ENCODE results near the gene NKIRAS2. TPM values are rescaled to one million over a fixed set of nuclear protein-coding genes. Genes with fewer than 3 reads are reported as not detected.

NKIRAS2 gene
- total and polyA plus RNA-seq, 2 of the 13 experiments (the other 11 are each of a cell fraction or from before 2014, with no cell fraction given) = 27.9 to 42.0 TPM

DNA sequence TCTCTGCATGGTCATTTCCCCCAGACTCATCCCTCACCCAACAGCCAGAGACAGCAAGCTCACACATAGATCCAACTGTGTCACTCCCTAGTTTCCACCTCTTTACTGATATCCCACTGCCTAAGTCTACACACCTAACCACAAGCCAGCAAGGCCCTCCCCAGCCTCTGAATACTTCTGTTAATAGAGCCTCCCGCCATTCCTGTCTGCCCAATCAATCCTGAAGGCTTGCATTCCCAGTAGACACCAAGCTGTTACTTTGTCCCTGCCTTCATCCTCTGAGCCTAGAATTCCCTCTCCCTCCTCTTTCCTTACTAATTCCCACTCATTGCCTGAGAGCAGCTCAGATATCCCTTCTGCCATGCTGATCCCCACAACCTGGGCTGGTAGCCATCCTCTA is 25.8 kb downstream of the NKIRAS2 start:
- Histone ChIP-seq H3K9me3 (ENCODE audit: low read length) (no peaks in the 10 kb centered on the region), H3K27me3 (ENCODE audit: control insufficient read depth in 1 of 2, insufficient read depth in 2 of 2, low read length in 2 of 2) (no peaks in the 10 kb centered on the region), H3K4me2 (ENCODE audit: low read depth, low read length) (no peak overlapping the region), H3K79me2 (ENCODE audit: insufficient read depth, low read length) (no peaks in the 10 kb centered on the region), H3K9ac (ENCODE audit: insufficient read depth, low read depth, low read length) (no peak overlapping the region), H3K4me1 (ENCODE audit: insufficient read depth, low read length) (peaks cover 15% of the 10 kb centered on the region), H3K27ac (ENCODE audit: extremely low read length, insufficient read depth, low read length) (no peak overlapping the region), H3K4me3 (replicated peaks in 1 of 3; ENCODE audit: insufficient read depth in 1 of 3, low read depth in 2 of 3, low read length in 3 of 3) (no peak overlapping the region), H2AFZ (ENCODE audit: low read length) (no peak overlapping the region), H3K36me3 (replicated peaks in 1 of 2; ENCODE audit: control insufficient read depth in 1 of 2, insufficient read depth in 2 of 2, low read length in 2 of 2) (no peaks in the 10 kb centered on the region), H4K20me1 (ENCODE audit: insufficient read depth, low read length) (no peaks in the 10 kb centered on the region)
- ATAC-seq = no peak
- ChIA-PET POLR2A (interaction anchor here (1.2 to 1.4 kb wide), 2 partner anchors 17 to 28 kb away, joined by 3 to 4 read pairs; partner anchors contain the start of gene DNAJC7), CTCF (ENCODE audit: low intra/inter-chr PET ratio, low total read pairs) (no interaction called here)
- intact Hi-C loops (cut with micrococcal nuclease; ENCODE audit: unreplicated experiment) = no loop called here
- in situ Hi-C loops (cut with HindIII; ENCODE audit: extremely low pct_ligation_motif_present, low pct_unique_long_range_greater_than_20kb) = no loop called here
- no peak for DNase-seq (ENCODE audit: low spot score)
- no peak for FAIRE-seq
- WGBS (ENCODE audit: low lambda C conversion rate) = 66% methylated on average over 1 of the region's 1 CpG
- BruUV-seq (replicated peaks) = no TSS peak
- TF ChIP-seq, protein P1, sequence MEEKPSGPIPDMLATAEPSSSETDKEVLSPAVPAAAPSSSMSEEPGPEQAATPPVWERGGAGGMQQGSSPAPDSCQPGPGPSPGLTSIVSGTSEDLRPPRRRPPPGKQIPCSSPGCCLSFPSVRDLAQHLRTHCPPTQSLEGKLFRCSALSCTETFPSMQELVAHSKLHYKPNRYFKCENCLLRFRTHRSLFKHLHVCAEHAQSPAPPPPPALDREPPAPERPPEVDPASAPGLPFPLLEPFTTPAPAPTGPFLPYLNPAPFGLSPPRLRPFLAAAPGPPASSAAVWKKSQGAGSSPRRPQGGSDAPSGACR (CRISPR knock-in tag; IDR thresholded peaks at IDR 0.05) = no peak
- TF ChIP-seq, protein P2, sequence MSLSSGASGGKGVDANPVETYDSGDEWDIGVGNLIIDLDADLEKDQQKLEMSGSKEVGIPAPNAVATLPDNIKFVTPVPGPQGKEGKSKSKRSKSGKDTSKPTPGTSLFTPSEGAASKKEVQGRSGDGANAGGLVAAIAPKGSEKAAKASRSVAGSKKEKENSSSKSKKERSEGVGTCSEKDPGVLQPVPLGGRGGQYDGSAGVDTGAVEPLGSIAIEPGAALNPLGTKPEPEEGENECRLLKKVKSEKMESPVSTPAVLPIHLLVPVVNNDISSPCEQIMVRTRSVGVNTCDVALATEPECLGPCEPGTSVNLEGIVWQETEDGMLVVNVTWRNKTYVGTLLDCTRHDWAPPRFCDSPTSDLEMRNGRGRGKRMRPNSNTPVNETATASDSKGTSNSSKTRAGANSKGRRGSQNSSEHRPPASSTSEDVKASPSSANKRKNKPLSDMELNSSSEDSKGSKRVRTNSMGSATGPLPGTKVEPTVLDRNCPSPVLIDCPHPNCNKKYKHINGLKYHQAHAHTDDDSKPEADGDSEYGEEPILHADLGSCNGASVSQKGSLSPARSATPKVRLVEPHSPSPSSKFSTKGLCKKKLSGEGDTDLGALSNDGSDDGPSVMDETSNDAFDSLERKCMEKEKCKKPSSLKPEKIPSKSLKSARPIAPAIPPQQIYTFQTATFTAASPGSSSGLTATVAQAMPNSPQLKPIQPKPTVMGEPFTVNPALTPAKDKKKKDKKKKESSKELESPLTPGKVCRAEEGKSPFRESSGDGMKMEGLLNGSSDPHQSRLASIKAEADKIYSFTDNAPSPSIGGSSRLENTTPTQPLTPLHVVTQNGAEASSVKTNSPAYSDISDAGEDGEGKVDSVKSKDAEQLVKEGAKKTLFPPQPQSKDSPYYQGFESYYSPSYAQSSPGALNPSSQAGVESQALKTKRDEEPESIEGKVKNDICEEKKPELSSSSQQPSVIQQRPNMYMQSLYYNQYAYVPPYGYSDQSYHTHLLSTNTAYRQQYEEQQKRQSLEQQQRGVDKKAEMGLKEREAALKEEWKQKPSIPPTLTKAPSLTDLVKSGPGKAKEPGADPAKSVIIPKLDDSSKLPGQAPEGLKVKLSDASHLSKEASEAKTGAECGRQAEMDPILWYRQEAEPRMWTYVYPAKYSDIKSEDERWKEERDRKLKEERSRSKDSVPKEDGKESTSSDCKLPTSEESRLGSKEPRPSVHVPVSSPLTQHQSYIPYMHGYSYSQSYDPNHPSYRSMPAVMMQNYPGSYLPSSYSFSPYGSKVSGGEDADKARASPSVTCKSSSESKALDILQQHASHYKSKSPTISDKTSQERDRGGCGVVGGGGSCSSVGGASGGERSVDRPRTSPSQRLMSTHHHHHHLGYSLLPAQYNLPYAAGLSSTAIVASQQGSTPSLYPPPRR (CRISPR knock-in tag; IDR thresholded peaks at IDR 0.05; ENCODE audit: borderline replicate concordance) = no peak
- TF ChIP-seq, protein P3, sequence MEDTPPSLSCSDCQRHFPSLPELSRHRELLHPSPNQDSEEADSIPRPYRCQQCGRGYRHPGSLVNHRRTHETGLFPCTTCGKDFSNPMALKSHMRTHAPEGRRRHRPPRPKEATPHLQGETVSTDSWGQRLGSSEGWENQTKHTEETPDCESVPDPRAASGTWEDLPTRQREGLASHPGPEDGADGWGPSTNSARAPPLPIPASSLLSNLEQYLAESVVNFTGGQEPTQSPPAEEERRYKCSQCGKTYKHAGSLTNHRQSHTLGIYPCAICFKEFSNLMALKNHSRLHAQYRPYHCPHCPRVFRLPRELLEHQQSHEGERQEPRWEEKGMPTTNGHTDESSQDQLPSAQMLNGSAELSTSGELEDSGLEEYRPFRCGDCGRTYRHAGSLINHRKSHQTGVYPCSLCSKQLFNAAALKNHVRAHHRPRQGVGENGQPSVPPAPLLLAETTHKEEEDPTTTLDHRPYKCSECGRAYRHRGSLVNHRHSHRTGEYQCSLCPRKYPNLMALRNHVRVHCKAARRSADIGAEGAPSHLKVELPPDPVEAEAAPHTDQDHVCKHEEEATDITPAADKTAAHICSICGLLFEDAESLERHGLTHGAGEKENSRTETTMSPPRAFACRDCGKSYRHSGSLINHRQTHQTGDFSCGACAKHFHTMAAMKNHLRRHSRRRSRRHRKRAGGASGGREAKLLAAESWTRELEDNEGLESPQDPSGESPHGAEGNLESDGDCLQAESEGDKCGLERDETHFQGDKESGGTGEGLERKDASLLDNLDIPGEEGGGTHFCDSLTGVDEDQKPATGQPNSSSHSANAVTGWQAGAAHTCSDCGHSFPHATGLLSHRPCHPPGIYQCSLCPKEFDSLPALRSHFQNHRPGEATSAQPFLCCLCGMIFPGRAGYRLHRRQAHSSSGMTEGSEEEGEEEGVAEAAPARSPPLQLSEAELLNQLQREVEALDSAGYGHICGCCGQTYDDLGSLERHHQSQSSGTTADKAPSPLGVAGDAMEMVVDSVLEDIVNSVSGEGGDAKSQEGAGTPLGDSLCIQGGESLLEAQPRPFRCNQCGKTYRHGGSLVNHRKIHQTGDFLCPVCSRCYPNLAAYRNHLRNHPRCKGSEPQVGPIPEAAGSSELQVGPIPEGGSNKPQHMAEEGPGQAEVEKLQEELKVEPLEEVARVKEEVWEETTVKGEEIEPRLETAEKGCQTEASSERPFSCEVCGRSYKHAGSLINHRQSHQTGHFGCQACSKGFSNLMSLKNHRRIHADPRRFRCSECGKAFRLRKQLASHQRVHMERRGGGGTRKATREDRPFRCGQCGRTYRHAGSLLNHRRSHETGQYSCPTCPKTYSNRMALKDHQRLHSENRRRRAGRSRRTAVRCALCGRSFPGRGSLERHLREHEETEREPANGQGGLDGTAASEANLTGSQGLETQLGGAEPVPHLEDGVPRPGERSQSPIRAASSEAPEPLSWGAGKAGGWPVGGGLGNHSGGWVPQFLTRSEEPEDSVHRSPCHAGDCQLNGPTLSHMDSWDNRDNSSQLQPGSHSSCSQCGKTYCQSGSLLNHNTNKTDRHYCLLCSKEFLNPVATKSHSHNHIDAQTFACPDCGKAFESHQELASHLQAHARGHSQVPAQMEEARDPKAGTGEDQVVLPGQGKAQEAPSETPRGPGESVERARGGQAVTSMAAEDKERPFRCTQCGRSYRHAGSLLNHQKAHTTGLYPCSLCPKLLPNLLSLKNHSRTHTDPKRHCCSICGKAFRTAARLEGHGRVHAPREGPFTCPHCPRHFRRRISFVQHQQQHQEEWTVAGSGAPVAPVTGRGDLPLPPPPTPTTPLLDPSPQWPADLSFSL (CRISPR knock-in tag; IDR thresholded peaks at IDR 0.05) = no peak
- TF ChIP-seq ARNT2 (CRISPR knock-in tag; IDR thresholded peaks at IDR 0.05; ENCODE audit: low read depth) = no peak
- no peak for TF ChIP-seq MAFF (IDR thresholded peaks at IDR 0.05; ENCODE audit: low read depth, low read length)
- TF ChIP-seq TBL1XR1 (IDR thresholded peaks at IDR 0.05; ENCODE audit: borderline replicate concordance, low read length, partially characterized antibody) = no peak
- TF ChIP-seq, protein P4, sequence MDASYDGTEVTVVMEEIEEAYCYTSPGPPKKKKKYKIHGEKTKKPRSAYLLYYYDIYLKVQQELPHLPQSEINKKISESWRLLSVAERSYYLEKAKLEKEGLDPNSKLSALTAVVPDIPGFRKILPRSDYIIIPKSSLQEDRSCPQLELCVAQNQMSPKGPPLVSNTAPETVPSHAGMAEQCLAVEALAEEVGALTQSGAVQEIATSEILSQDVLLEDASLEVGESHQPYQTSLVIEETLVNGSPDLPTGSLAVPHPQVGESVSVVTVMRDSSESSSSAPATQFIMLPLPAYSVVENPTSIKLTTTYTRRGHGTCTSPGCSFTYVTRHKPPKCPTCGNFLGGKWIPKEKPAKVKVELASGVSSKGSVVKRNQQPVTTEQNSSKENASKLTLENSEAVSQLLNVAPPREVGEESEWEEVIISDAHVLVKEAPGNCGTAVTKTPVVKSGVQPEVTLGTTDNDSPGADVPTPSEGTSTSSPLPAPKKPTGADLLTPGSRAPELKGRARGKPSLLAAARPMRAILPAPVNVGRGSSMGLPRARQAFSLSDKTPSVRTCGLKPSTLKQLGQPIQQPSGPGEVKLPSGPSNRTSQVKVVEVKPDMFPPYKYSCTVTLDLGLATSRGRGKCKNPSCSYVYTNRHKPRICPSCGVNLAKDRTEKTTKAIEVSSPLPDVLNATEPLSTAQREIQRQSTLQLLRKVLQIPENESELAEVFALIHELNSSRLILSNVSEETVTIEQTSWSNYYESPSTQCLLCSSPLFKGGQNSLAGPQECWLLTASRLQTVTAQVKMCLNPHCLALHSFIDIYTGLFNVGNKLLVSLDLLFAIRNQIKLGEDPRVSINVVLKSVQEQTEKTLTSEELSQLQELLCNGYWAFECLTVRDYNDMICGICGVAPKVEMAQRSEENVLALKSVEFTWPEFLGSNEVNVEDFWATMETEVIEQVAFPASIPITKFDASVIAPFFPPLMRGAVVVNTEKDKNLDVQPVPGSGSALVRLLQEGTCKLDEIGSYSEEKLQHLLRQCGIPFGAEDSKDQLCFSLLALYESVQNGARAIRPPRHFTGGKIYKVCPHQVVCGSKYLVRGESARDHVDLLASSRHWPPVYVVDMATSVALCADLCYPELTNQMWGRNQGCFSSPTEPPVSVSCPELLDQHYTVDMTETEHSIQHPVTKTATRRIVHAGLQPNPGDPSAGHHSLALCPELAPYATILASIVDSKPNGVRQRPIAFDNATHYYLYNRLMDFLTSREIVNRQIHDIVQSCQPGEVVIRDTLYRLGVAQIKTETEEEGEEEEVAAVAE (CRISPR knock-in tag; IDR thresholded peaks at IDR 0.05; ENCODE audit: borderline replicate concordance) = no peak

Measured in HepG2 (cell line).